ENCODE measurements around the gene ZNF649. TPM values are rescaled to one million over a fixed set of nuclear protein-coding genes. Genes with fewer than 3 reads are reported as not detected.

Gene ZNF649
- total RNA-seq, 1 experiment from 2014 or later: 4.3 TPM

GRCh38 chr19:51889934-51890333 lies 14.9 kb downstream of the ZNF649 start:
- Histone ChIP-seq H3K36me3 (ENCODE audit: control insufficient read depth, insufficient read depth, low read length) (peaks cover 5% of the 10 kb centered on the region; the same call in 1 of the 2 replicates), H3K27ac (ENCODE audit: low read length) (no peak overlapping the region), H3K9me3 (ENCODE audit: control insufficient read depth, insufficient read depth, low read depth, low read length) (peaks cover 64% of the 10 kb centered on the region), H3K27me3 (ENCODE audit: control insufficient read depth, insufficient read depth, low read length) (no peaks in the 10 kb centered on the region), H3K4me1 (ENCODE audit: control insufficient read depth, insufficient read depth, low read length) (no peaks in the 10 kb centered on the region), H3K4me3 (ENCODE audit: low read depth in 2 of 2, low read length in 2 of 2) (no peak overlapping the region)
- POLR2A ChIA-PET: no interaction called here
- no peak for ATAC-seq
- TF ChIP-seq SIN3A (IDR thresholded peaks at IDR 0.05; ENCODE audit: borderline replicate concordance, insufficient read depth, low read depth, low read length): no peak
- no peak for TF ChIP-seq REST (IDR thresholded peaks at IDR 0.05; ENCODE audit: insufficient read depth in 1 of 2, low read depth in 2 of 2, low read length in 1 of 2)
- TF ChIP-seq TCF7L2 (IDR thresholded peaks at IDR 0.05; ENCODE audit: low read depth, low read length): no peak
- TF ChIP-seq CTCF (IDR thresholded peaks at IDR 0.05): no peak
- TF ChIP-seq POLR2AphosphoS5 (IDR thresholded peaks at IDR 0.05; ENCODE audit: low read depth, low read length): no peak
- DNase-seq (ENCODE audit: low read depth, low spot score): no peak
- intact Hi-C loops (cut with micrococcal nuclease; ENCODE audit: unreplicated experiment) (no loop called here), in situ Hi-C loops (cut with HindIII; ENCODE audit: low pct_unique_long_range_greater_than_20kb, low sequenced_read_pairs) (no loop called here)
- BruUV-seq (replicated peaks): no TSS peak
- CTCF ChIA-PET: no interaction called here

- TF ChIP-seq TCF7L2 (IDR thresholded peaks at IDR 0.05; ENCODE audit: low read depth, low read length) (no peak), CTCF (IDR thresholded peaks at IDR 0.05) (no peak), SIN3A (IDR thresholded peaks at IDR 0.05; ENCODE audit: borderline replicate concordance, insufficient read depth, low read depth, low read length) (no peak), REST (IDR thresholded peaks at IDR 0.05; ENCODE audit: insufficient read depth in 1 of 2, low read depth in 2 of 2, low read length in 1 of 2) (no peak), POLR2AphosphoS5 (IDR thresholded peaks at IDR 0.05; ENCODE audit: low read depth, low read length) (no peak)
- ChIA-PET CTCF (no interaction called here), POLR2A (no interaction called here)
- BruUV-seq (replicated peaks): no TSS peak
- ATAC-seq (no peak), DNase-seq (ENCODE audit: low read depth, low spot score) (no peak)
- Histone ChIP-seq H3K4me3 (ENCODE audit: low read depth in 2 of 2, low read length in 2 of 2) (peak within 1 kb of the TSS in 1 of 2 experiments; percentile 25; a peak in 1 of 4 replicates), H3K36me3 (ENCODE audit: control insufficient read depth, insufficient read depth, low read length) (peaks cover 3% of the 10 kb centered on the region; the same call in 1 of the 2 replicates), H3K9me3 (ENCODE audit: control insufficient read depth, insufficient read depth, low read depth, low read length) (peaks cover 58% of the 10 kb centered on the region), H3K27me3 (ENCODE audit: control insufficient read depth, insufficient read depth, low read length) (no peaks in the 10 kb centered on the region), H3K4me1 (ENCODE audit: control insufficient read depth, insufficient read depth, low read length) (no peaks in the 10 kb centered on the region), H3K27ac (ENCODE audit: low read length) (no peak within 1 kb of the TSS)
- intact Hi-C loops (cut with micrococcal nuclease; ENCODE audit: unreplicated experiment): no loop called here
- in situ Hi-C loops (cut with HindIII; ENCODE audit: low pct_unique_long_range_greater_than_20kb, low sequenced_read_pairs): no loop called here
These were observed 17.0 kb downstream of the ZNF649 start, which contains the start of gene ZNF577 for GRCh38 chr19:51887522-51888498. TSS of gene ZNF577 (minus strand) at chr19:51887951. CDS start at chr19:51880382, 7,569 bp downstream.

Measured in Panc1 (cell line).